ENCODE results near the gene SOX2. TPM values are rescaled to one million over a fixed set of nuclear protein-coding genes. Genes with fewer than 3 reads are reported as not detected.

Gene SOX2
- total RNA-seq, 4 donors from 2014 or later = 0.53 TPM; not detected in 3

GRCh38 chr3:181717549-181718171 is 5.9 kb downstream of the SOX2 start:
- Histone ChIP-seq H3K36me3 (no peaks in the 10 kb centered on the region), H3K27ac (no peak overlapping the region), H3K4me3 (no peak overlapping the region), H3K27me3 (peaks cover 97 to 100% (median 97%) of the 10 kb centered on the region in 3 donors), H3K9me3 (no peaks in the 10 kb centered on the region), H3K4me1 (no peaks in the 10 kb centered on the region)
- ATAC-seq (no peak), DNase-seq (no peak)
- in situ Hi-C loops (cut with MboI; ENCODE audit: low sequenced_read_pairs in 4 of 4) = loop anchor here in 1 of 4 donors (25.0 kb wide), 1 partner anchor 545 kb away; no protein-coding TSS in a partner anchor
- TF ChIP-seq POLR2A (IDR thresholded peaks at IDR 0.05) = no peak
- no peak for TF ChIP-seq CTCF (IDR thresholded peaks at IDR 0.05 in 4 of 5, conservative IDR thresholded peaks at IDR 0.05 in 1 of 5)
- intact Hi-C loops (cut with DNase I; ENCODE audit: low total_unique reads) = no loop called here

GRCh38 chr3:181718369-181718768 is 6.6 kb downstream of the SOX2 start:
- Histone ChIP-seq H3K4me1 (no peaks in the 10 kb centered on the region), H3K27me3 (peaks cover 97 to 100% (median 97%) of the 10 kb centered on the region in 3 donors), H3K9me3 (no peaks in the 10 kb centered on the region), H3K4me3 (no peak overlapping the region), H3K27ac (no peak overlapping the region), H3K36me3 (no peaks in the 10 kb centered on the region)
- TF ChIP-seq POLR2A (IDR thresholded peaks at IDR 0.05) = no peak
- no peak for TF ChIP-seq CTCF (IDR thresholded peaks at IDR 0.05 in 4 of 5, conservative IDR thresholded peaks at IDR 0.05 in 1 of 5)
- intact Hi-C loops (cut with DNase I; ENCODE audit: low total_unique reads) (no loop called here), in situ Hi-C loops (cut with MboI; ENCODE audit: low sequenced_read_pairs in 4 of 4) (loop anchor here in 1 of 4 donors (25.0 kb wide), 1 partner anchor 544 kb away; no protein-coding TSS in a partner anchor)
- DNase-seq = no peak
- no peak for ATAC-seq

GRCh38 chr3:181718987-181719911 is 7.5 kb downstream of the SOX2 start:
- in situ Hi-C loops (cut with MboI; ENCODE audit: low sequenced_read_pairs in 4 of 4) = loop anchor here in 1 of 4 donors (25.0 kb wide), 1 partner anchor 543 kb away; no protein-coding TSS in a partner anchor
- H3K4me3 ChIP-seq = no peak overlapping the region
- H3K27ac ChIP-seq = no peak overlapping the region
- peaks cover 97 to 100% (median 97%) of the 10 kb centered on the region in 3 donors for H3K27me3 ChIP-seq
- ATAC-seq = no peak
- H3K4me1 ChIP-seq = no peaks in the 10 kb centered on the region
- intact Hi-C loops (cut with DNase I; ENCODE audit: low total_unique reads) = no loop called here
- DNase-seq = no peak
- H3K36me3 ChIP-seq = no peaks in the 10 kb centered on the region
- H3K9me3 ChIP-seq = no peaks in the 10 kb centered on the region
- TF ChIP-seq POLR2A (IDR thresholded peaks at IDR 0.05) (no peak), CTCF (IDR thresholded peaks at IDR 0.05 in 4 of 5, conservative IDR thresholded peaks at IDR 0.05 in 1 of 5) (no peak)

- no peaks in the 10 kb centered on the region for H3K9me3 ChIP-seq
- ATAC-seq (no peak), DNase-seq (no peak)
- H3K4me1 ChIP-seq = peaks cover 0 to 4% of the 10 kb centered on the region in 2 donors
- in situ Hi-C loops (cut with MboI; ENCODE audit: low sequenced_read_pairs in 4 of 4) (loop anchor here in 1 of 4 donors (25.0 kb wide), 1 partner anchor 542 kb away; no protein-coding TSS in a partner anchor), intact Hi-C loops (cut with DNase I; ENCODE audit: low total_unique reads) (no loop called here)
- H3K27ac ChIP-seq = no peak overlapping the region
- H3K4me3 ChIP-seq = no peak overlapping the region
- peaks cover 97 to 100% (median 97%) of the 10 kb centered on the region in 3 donors for H3K27me3 ChIP-seq
- H3K36me3 ChIP-seq = no peaks in the 10 kb centered on the region
- TF ChIP-seq CTCF (IDR thresholded peaks at IDR 0.05 in 4 of 5, conservative IDR thresholded peaks at IDR 0.05 in 1 of 5) = no peak
- TF ChIP-seq POLR2A (IDR thresholded peaks at IDR 0.05) = no peak
Observed at GRCh38 chr3:181719991-181720680, 8.4 kb downstream of the SOX2 start.
